ENCODE data around the gene MTARC1. TPM values are rescaled to one million over a fixed set of nuclear protein-coding genes. Genes with fewer than 3 reads are reported as not detected.
A peak's percentile ranks its signal among the peaks of the same experiment; 100 is the strongest.

MTARC1 gene
- total and polyA plus RNA-seq, 2 experiments from 2014 or later, result 0.22 to 0.66 TPM

GRCh38 chr1:220800262-220800661, 13.5 kb downstream of the MTARC1 start:
- DNase-seq, result no peak
- no peaks in the 10 kb centered on the region for H3K9me2 ChIP-seq (ENCODE audit: insufficient read depth)
- TF ChIP-seq EZH2 (IDR thresholded peaks at IDR 0.05; ENCODE audit: insufficient read depth, poor library complexity, severe bottlenecking) (no peak), EZH2phosphoT487 (IDR thresholded peaks at IDR 0.05; ENCODE audit: insufficient read depth, low read depth) (no peak)
- in situ Hi-C loops (cut with MboI), result no loop called here
- WGBS, 2 experiments (ENCODE audit: low coverage in 1 of 2, low lambda C conversion rate in 2 of 2, missing lambda C conversion rate in 2 of 2), result 82 to 88% methylated on average over 6 of the region's 6 CpGs
- no peaks in the 10 kb centered on the region for H3F3A ChIP-seq (ENCODE audit: insufficient read depth)
- no peak overlapping the region for H3K4me2 ChIP-seq (ENCODE audit: unreplicated experiment)
- H3K4me1 ChIP-seq (ENCODE audit: insufficient read depth), result 0 out of 2 replicates have a peak, but pooled peaks cover 3% of the 10 kb centered on the region
- no peak overlapping the region for H3K9ac ChIP-seq
- H3K4me3 ChIP-seq, result no peak overlapping the region
- no peak overlapping the region for H2AFZ ChIP-seq
- no peaks in the 10 kb centered on the region for H3K36me3 ChIP-seq (ENCODE audit: low read depth)
- no peaks in the 10 kb centered on the region for H3K79me2 ChIP-seq (ENCODE audit: insufficient read depth)
- no peaks in the 10 kb centered on the region for H4K20me1 ChIP-seq (ENCODE audit: insufficient read depth)
- no peaks in the 10 kb centered on the region for H3K9me3 ChIP-seq (ENCODE audit: low read depth)
- no peaks in the 10 kb centered on the region for H3K27me3 ChIP-seq (replicated peaks; ENCODE audit: insufficient read depth)
- no peak overlapping the region for H3K27ac ChIP-seq

DNA sequence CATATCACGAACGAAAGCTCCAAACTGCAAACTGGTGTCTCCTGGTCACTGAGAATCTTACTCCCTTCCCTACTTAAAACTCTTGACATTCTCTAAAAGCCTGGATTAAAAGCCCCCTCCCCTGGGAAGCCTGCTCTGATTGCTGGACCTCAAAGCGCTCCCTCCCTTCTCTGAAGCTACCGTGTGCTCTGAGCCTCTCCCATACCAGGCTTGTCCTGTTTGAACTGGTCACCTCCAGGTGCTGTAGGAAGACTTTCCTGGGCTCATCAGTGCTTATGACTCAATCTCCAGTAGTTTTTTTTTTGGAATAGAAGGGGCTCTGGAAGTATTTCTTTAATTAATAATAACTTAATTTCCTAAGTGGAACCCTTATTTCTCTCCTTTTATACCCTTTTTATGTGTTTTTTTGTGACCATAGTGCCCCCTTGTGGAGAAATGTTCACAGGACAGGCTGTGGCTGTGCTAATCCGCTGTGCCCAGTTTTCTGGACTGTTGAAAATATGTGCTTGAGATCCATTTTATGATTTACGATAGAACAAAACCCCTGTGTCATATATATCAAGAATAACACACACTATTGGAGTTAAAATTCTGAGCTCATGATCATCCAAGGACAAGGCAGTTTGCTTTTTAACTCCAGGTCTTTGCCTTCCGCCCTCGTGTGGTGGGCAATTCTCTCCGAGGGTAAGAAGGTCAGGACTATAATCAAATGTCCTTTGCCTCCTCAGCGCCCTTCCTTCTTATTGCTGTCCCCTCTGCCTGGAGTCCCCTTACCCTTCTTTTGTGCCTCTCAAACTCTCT, 16.9 kb downstream of the MTARC1 start:
- H3K9ac ChIP-seq, result no peak overlapping the region
- no peaks in the 10 kb centered on the region for H3K9me3 ChIP-seq (ENCODE audit: low read depth)
- TF ChIP-seq EZH2 (IDR thresholded peaks at IDR 0.05; ENCODE audit: insufficient read depth, poor library complexity, severe bottlenecking), result no peak
- TF ChIP-seq EZH2phosphoT487 (IDR thresholded peaks at IDR 0.05; ENCODE audit: insufficient read depth, low read depth), result no peak
- H2AFZ ChIP-seq, result no peak overlapping the region; the same call in 1 of the 2 replicates
- DNase-seq, result peak; percentile 41
- no peaks in the 10 kb centered on the region for H3K79me2 ChIP-seq (ENCODE audit: insufficient read depth)
- H3K27me3 ChIP-seq (replicated peaks; ENCODE audit: insufficient read depth), result 0 out of 2 replicates have a peak, but pooled peaks cover under 1% of the 10 kb centered on the region
- H4K20me1 ChIP-seq (ENCODE audit: insufficient read depth), result no peaks in the 10 kb centered on the region
- in situ Hi-C loops (cut with MboI), result no loop called here
- no peaks in the 10 kb centered on the region for H3K9me2 ChIP-seq (ENCODE audit: insufficient read depth)
- no peak overlapping the region for H3K4me2 ChIP-seq (ENCODE audit: unreplicated experiment)
- no peaks in the 10 kb centered on the region for H3K4me1 ChIP-seq (ENCODE audit: insufficient read depth)
- 75 to 76% methylated on average over 10 of the region's 10 CpGs for WGBS, 2 experiments (ENCODE audit: low coverage in 1 of 2, low lambda C conversion rate in 2 of 2, missing lambda C conversion rate in 2 of 2)
- no peaks in the 10 kb centered on the region for H3K36me3 ChIP-seq (ENCODE audit: low read depth)
- no peaks in the 10 kb centered on the region for H3F3A ChIP-seq (ENCODE audit: insufficient read depth)
- no peak overlapping the region for H3K4me3 ChIP-seq
- H3K27ac ChIP-seq, result no peak overlapping the region

GRCh38 chr1:220804202-220804586, 17.5 kb downstream of the MTARC1 start:
- H3K4me2 ChIP-seq (ENCODE audit: unreplicated experiment), result no peak overlapping the region
- no peaks in the 10 kb centered on the region for H3K36me3 ChIP-seq (ENCODE audit: low read depth)
- 0 out of 2 replicates have a peak, but pooled peaks cover 5% of the 10 kb centered on the region for H3K27me3 ChIP-seq (replicated peaks; ENCODE audit: insufficient read depth)
- no peaks in the 10 kb centered on the region for H3K9me2 ChIP-seq (ENCODE audit: insufficient read depth)
- DNase-seq, result no peak
- TF ChIP-seq EZH2phosphoT487 (IDR thresholded peaks at IDR 0.05; ENCODE audit: insufficient read depth, low read depth) (no peak), EZH2 (IDR thresholded peaks at IDR 0.05; ENCODE audit: insufficient read depth, poor library complexity, severe bottlenecking) (no peak)
- H3K4me3 ChIP-seq, result no peak overlapping the region
- H3K27ac ChIP-seq, result no peak overlapping the region
- no peak overlapping the region; the same call in 1 of the 2 replicates for H2AFZ ChIP-seq
- no peaks in the 10 kb centered on the region for H3K79me2 ChIP-seq (ENCODE audit: insufficient read depth)
- no peaks in the 10 kb centered on the region for H3K9me3 ChIP-seq (ENCODE audit: low read depth)
- H3F3A ChIP-seq (ENCODE audit: insufficient read depth), result no peaks in the 10 kb centered on the region
- 59 to 62% methylated on average over 5 of the region's 5 CpGs for WGBS, 2 experiments (ENCODE audit: low coverage in 1 of 2, low lambda C conversion rate in 2 of 2, missing lambda C conversion rate in 2 of 2)
- no peaks in the 10 kb centered on the region for H4K20me1 ChIP-seq (ENCODE audit: insufficient read depth)
- in situ Hi-C loops (cut with MboI), result no loop called here
- H3K9ac ChIP-seq, result no peak overlapping the region
- H3K4me1 ChIP-seq (ENCODE audit: insufficient read depth), result no peaks in the 10 kb centered on the region

- in situ Hi-C loops (cut with MboI), result no loop called here
- no peak overlapping the region for H3K27ac ChIP-seq
- no peak for DNase-seq
- H3K36me3 ChIP-seq (ENCODE audit: low read depth), result no peaks in the 10 kb centered on the region
- no peak overlapping the region for H3K4me3 ChIP-seq
- no peaks in the 10 kb centered on the region for H3K9me3 ChIP-seq (ENCODE audit: low read depth)
- H3K4me2 ChIP-seq (ENCODE audit: unreplicated experiment), result no peak overlapping the region
- no peak overlapping the region for H3K9ac ChIP-seq
- peaks cover 5% of the 10 kb centered on the region; the same call in 1 of the 2 replicates for H3K27me3 ChIP-seq (replicated peaks; ENCODE audit: insufficient read depth)
- no peaks in the 10 kb centered on the region for H3K9me2 ChIP-seq (ENCODE audit: insufficient read depth)
- no peaks in the 10 kb centered on the region for H3F3A ChIP-seq (ENCODE audit: insufficient read depth)
- no peaks in the 10 kb centered on the region for H3K4me1 ChIP-seq (ENCODE audit: insufficient read depth)
- no peak overlapping the region for H2AFZ ChIP-seq
- no peak for TF ChIP-seq EZH2 (IDR thresholded peaks at IDR 0.05; ENCODE audit: insufficient read depth, poor library complexity, severe bottlenecking)
- TF ChIP-seq EZH2phosphoT487 (IDR thresholded peaks at IDR 0.05; ENCODE audit: insufficient read depth, low read depth), result no peak
- 81 to 82% methylated on average over 4 of the region's 4 CpGs for WGBS, 2 experiments (ENCODE audit: low coverage in 1 of 2, low lambda C conversion rate in 2 of 2, missing lambda C conversion rate in 2 of 2)
- H4K20me1 ChIP-seq (ENCODE audit: insufficient read depth), result no peaks in the 10 kb centered on the region
- no peaks in the 10 kb centered on the region for H3K79me2 ChIP-seq (ENCODE audit: insufficient read depth)
Observed at GRCh38 chr1:220806408-220806807, 19.7 kb downstream of the MTARC1 start.

Data from GM23248 (cell line).